HEK293 (cell line): ENCODE measurements around the gene IFNAR1.

Experiments used
- CTCF ChIA-PET: fragments of 350-600 bp; formaldehyde crosslinking; extraction: SDS; loops from one replicate; lab custom pipeline; 2021; ENCODE audit warnings: antibody characterized with exemption; lab: Yijun Ruan, JAX
- POLR2A ChIA-PET: fragments of 300-600 bp; formaldehyde crosslinking; extraction: SDS; loops from one replicate; lab custom pipeline; 2020; ENCODE audit warnings: antibody characterized with exemption, inconsistent platforms; lab: Yijun Ruan, JAX
- H3K27ac ChIP-seq: fragments of 200-500 bp; sonication (Bioruptor generic); 2 replicates; pipeline ENCODE4 v1.5.1; 2014; ENCODE audit warnings: low read depth, low read length, control low read depth, inconsistent platforms; ENCODE audit errors: extremely low read depth
- H3K36me3 ChIP-seq, 2 experiments: fragments of 200-500 bp in 1 of 2; sonication (Bioruptor generic) in 1 of 2; 1 replicate in 1 of 2; 2 replicates in 1 of 2; pipeline ENCODE4 v1.5.1; 2014 to 2017; ENCODE audit warnings: inconsistent platforms in 2 of 2, low read length in 2 of 2; ENCODE audit not compliant: control insufficient read depth in 2 of 2, insufficient read depth in 1 of 2
- H3K4me1 ChIP-seq: fragments of 200-500 bp; sonication (Bioruptor generic); 2 replicates; pipeline ENCODE4 v1.5.1; 2014; ENCODE audit warnings: mild to moderate bottlenecking, low read length, inconsistent platforms; ENCODE audit not compliant: control insufficient read depth, insufficient read depth
- H3K4me3 ChIP-seq: 2 replicates; pipeline ENCODE4 v1.5.1; 2011; ENCODE audit warnings: low read depth, mild to moderate bottlenecking, control low read depth, low read length, moderate library complexity
- H3K9me3 ChIP-seq: fragments of 200-500 bp; sonication (Bioruptor generic); 2 replicates; pipeline ENCODE4 v1.5.1; 2014; ENCODE audit warnings: low read depth, low read length, inconsistent platforms; ENCODE audit not compliant: control insufficient read depth, insufficient read depth
- HOXC10 ChIP-seq: sonication (generic); formaldehyde crosslinking; IDR thresholded peaks from 2 replicates; pipeline ENCODE4 v1.8.1; 2023; ENCODE audit warnings: mild to moderate bottlenecking, missing genetic modification reagents
- TRIM28 ChIP-seq: IDR thresholded peaks from 2 replicates; pipeline ENCODE4 v1.6.1; 2011; ENCODE audit warnings: low read length, control low read depth, borderline replicate concordance
- ZBTB17 ChIP-seq: fragments of 450-650 bp; formaldehyde crosslinking; IDR thresholded peaks from 2 replicates; pipeline ENCODE4 v1.5.1; 2016; ENCODE audit warnings: missing biosample characterization, missing genetic modification characterization
- ZBTB49 ChIP-seq: fragments of 450-650 bp; formaldehyde crosslinking; IDR thresholded peaks from 2 replicates; pipeline ENCODE4 v1.5.1; 2016; ENCODE audit warnings: missing biosample characterization, missing genetic modification characterization, low read depth
- ZFHX2 ChIP-seq: fragments of 450-650 bp; formaldehyde crosslinking; conservative IDR thresholded peaks from 2 replicates; pipeline ENCODE4 v1.5.1; 2016; ENCODE audit warnings: missing biosample characterization, missing genetic modification characterization
- ZFP41 ChIP-seq: fragments of 450-650 bp; formaldehyde crosslinking; IDR thresholded peaks from 2 replicates; pipeline ENCODE4 v1.5.1; 2016; ENCODE audit warnings: missing biosample characterization, missing genetic modification characterization, borderline replicate concordance
- ZNF146 ChIP-seq: fragments of 450-650 bp; formaldehyde crosslinking; IDR thresholded peaks from 2 replicates; pipeline ENCODE4 v1.5.1; 2016; ENCODE audit warnings: missing biosample characterization, missing genetic modification characterization
- ZNF148 ChIP-seq: fragments of 450-650 bp; formaldehyde crosslinking; IDR thresholded peaks from 2 replicates; pipeline ENCODE4 v1.5.0; 2017; ENCODE audit warnings: missing biosample characterization, missing genetic modification characterization, borderline replicate concordance
- ZNF155 ChIP-seq: fragments of 450-650 bp; formaldehyde crosslinking; IDR thresholded peaks from 2 replicates; pipeline ENCODE4 v1.5.1; 2016; ENCODE audit warnings: missing biosample characterization, missing genetic modification characterization
- ZNF221 ChIP-seq: fragments of 450-650 bp; formaldehyde crosslinking; IDR thresholded peaks from 2 replicates; pipeline ENCODE4 v1.5.1; 2017; ENCODE audit warnings: missing biosample characterization, missing genetic modification characterization, borderline replicate concordance
- ZNF239 ChIP-seq: fragments of 450-650 bp; formaldehyde crosslinking; IDR thresholded peaks from 2 replicates; pipeline ENCODE4 v1.5.1; 2016; ENCODE audit warnings: missing biosample characterization, missing genetic modification characterization
- ZNF280D ChIP-seq: fragments of 450-650 bp; formaldehyde crosslinking; IDR thresholded peaks from 2 replicates; pipeline ENCODE4 v1.5.1; 2016; ENCODE audit warnings: missing biosample characterization, missing genetic modification characterization
- ZNF341 ChIP-seq: fragments of 450-650 bp; formaldehyde crosslinking; IDR thresholded peaks from 2 replicates; pipeline ENCODE4; 2016; ENCODE audit warnings: low read depth, missing biosample characterization, missing genetic modification characterization
- ZNF473 ChIP-seq: fragments of 450-650 bp; formaldehyde crosslinking; IDR thresholded peaks from 2 replicates; pipeline ENCODE4 v1.5.1; 2017; ENCODE audit warnings: missing biosample characterization, missing genetic modification characterization
- ZNF654 ChIP-seq: fragments of 450-650 bp; formaldehyde crosslinking; IDR thresholded peaks from 2 replicates; pipeline ENCODE4 v1.5.1; 2016; ENCODE audit warnings: low read depth, missing biosample characterization, missing genetic modification characterization
- ZNF660 ChIP-seq: fragments of 450-650 bp; IDR thresholded peaks from 2 replicates; pipeline ENCODE4 v1.5.1; 2018; ENCODE audit warnings: missing biosample characterization, mild to moderate bottlenecking, missing genetic modification characterization
- ZNF785 ChIP-seq: fragments of 450-650 bp; formaldehyde crosslinking; IDR thresholded peaks from 2 replicates; pipeline ENCODE4 v1.5.1; 2016; ENCODE audit warnings: missing biosample characterization, missing genetic modification characterization

Gene IFNAR1

GRCh38 chr21:33392284-33392985, 67.7 kb downstream of the IFNAR1 start:
- no peak overlapping the region for H3K27ac ChIP-seq
- no peaks in the 10 kb centered on the region for H3K9me3 ChIP-seq
- H3K4me1 ChIP-seq, result no peaks in the 10 kb centered on the region
- no peak for TF ChIP-seq ZNF280D
- TF ChIP-seq HOXC10 (CRISPR knock-in tag), result no peak
- no peak for TF ChIP-seq ZNF221 (tag by site-specific recombination)
- TF ChIP-seq ZNF473 (tag by site-specific recombination), result no peak
- TF ChIP-seq ZNF239 (tag by site-specific recombination), result no peak
- no peak for TF ChIP-seq ZNF785 (tag by site-specific recombination)
- TF ChIP-seq ZNF341 (tag by site-specific recombination), result 0 out of 2 replicates have a peak, but pooled peaks have one; percentile 40
- POLR2A ChIA-PET, result no interaction called here
- CTCF ChIA-PET, result interaction anchor here (1.2 kb wide), 1 partner anchor 32 kb away, joined by 7 read pairs; no protein-coding TSS in a partner anchor
- H3K4me3 ChIP-seq, result no peak overlapping the region
- H3K36me3 ChIP-seq, result no peaks in the 10 kb centered on the region

GRCh38 chr21:33393348-33393747, 68.6 kb downstream of the IFNAR1 start:
- no peaks in the 10 kb centered on the region for H3K4me1 ChIP-seq
- H3K4me3 ChIP-seq, result no peak overlapping the region
- no peak overlapping the region for H3K27ac ChIP-seq
- H3K9me3 ChIP-seq, result no peaks in the 10 kb centered on the region
- POLR2A ChIA-PET, result no interaction called here
- TF ChIP-seq ZNF660 (tag by site-specific recombination) (no peak), ZNF148 (tag by site-specific recombination) (no peak), ZNF654 (tag by site-specific recombination) (no peak)
- CTCF ChIA-PET, result no interaction called here
- no peaks in the 10 kb centered on the region for H3K36me3 ChIP-seq

GRCh38 chr21:33394260-33394659, 69.5 kb downstream of the IFNAR1 start:
- Histone ChIP-seq H3K9me3 (no peaks in the 10 kb centered on the region), H3K4me3 (no peak overlapping the region), H3K36me3 (no peaks in the 10 kb centered on the region), H3K4me1 (no peaks in the 10 kb centered on the region), H3K27ac (no peak overlapping the region)
- ChIA-PET CTCF (no interaction called here), POLR2A (no interaction called here)
- TF ChIP-seq ZBTB49 (tag by site-specific recombination) (no peak), ZNF155 (tag by site-specific recombination) (no peak), ZBTB17 (tag by site-specific recombination) (no peak), TRIM28 (no peak), ZNF146 (tag by site-specific recombination) (no peak), ZFHX2 (tag by site-specific recombination) (no peak), ZFP41 (no peak)
